ENCODE results near the gene DUS3L.

DUS3L gene

DNA sequence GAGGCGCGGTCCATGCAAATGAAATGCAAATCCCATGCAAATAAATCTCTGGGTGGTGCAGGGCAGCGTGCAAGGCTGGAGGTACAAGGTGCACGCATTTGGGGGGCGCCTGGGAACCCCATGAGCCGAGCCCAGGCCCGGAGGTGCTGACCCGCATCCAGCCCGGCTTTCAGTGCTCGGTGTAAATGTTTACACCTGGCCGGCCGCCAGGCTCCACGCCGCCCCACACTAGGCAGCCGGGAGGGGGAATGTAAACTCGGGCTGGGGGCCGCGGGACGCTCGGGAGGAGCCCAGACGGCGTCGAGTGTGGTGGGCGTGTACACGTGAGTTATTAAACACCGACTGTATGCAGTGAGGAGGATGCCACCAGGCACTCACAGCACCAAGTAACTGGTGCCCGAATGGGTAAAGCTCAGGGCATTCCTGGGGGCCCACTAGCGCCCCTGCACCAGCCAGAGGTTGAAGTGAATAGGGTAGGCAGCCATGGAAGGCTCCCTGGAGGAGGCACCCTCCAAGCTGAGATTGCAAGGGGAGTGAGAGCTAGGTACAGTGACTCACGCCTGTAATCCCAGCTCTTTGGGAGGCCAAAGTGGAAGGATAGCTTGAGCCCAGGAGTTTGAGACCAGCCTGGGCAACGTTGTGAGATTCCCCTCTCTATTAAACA, 31.4 kb upstream of the DUS3L start:
- no peak for DNase-seq (ENCODE audit: low spot score)

DNA sequence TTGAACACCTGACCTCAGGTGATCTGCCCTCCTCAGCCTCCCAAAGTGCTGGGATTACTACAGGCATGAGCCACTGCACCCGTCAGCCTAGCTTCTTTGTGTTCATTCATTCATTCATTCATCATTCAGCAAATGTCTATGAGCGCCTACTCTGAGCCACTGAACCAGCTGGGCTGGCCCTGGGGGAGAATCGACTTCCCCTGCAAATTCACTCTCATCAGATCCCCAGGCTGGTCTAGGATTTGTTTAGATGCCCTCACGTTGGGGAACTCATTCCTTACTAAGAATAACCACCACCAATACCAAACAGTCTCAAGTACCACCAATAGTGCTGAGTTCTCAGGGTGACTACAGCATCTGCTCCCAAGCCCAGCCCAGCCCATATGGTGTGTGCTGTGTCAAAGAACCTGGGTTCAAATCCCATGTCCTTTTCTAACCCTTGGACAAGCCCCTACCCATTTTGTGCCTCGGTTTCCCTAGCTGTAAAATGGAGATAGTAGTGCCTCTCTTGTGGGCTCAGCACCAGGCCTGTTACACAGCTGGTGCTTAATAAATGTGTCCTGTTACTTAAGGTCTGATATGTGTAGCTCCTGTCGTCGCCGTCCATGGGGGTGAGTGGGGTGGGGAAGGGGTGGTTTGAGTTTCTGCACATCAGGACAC, 30.7 kb upstream of the DUS3L start:
- DNase-seq (ENCODE audit: low spot score): no peak

DNA sequence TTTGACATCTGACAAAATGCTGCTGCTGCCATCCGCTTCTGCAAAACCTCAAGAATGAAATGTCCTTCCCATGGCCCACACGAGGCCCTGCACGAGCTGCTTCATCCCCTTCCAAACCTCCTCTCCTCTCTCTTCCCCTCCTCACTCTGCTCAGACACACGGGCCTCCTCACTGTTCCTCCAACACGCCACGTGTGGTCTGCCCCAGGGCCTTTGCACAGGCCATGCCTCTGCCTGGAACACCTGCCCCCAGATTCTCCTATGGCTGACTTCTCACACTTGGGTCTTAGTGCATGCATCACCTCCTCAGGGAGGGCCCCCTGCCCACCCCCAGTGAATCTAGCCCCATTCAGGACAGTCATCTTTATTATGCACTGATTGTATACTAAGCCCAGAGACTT, 29.8 kb upstream of the DUS3L start:
- DNase-seq (ENCODE audit: low spot score): no peak

DNA sequence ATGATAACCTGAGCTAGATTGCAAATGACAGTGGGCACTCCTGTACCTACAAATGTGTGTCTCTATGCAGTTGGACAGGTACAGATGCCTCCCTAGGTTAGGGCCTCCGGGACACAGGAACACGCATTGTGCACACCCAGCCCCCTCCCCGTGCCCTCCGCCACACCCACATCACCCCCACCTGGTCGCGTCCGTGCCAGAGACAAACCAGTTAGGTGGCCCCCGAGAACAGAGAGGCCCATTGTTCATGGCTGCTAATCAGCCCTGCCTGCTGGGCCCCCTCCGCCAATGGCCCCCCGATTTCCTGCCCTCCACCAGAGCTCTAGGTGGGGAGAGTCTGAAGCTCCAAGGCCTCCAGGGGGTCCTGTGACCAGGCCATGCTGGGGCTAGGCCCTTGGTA, 27.6 kb upstream of the DUS3L start:
- no peak for DNase-seq (ENCODE audit: low spot score)

DNA sequence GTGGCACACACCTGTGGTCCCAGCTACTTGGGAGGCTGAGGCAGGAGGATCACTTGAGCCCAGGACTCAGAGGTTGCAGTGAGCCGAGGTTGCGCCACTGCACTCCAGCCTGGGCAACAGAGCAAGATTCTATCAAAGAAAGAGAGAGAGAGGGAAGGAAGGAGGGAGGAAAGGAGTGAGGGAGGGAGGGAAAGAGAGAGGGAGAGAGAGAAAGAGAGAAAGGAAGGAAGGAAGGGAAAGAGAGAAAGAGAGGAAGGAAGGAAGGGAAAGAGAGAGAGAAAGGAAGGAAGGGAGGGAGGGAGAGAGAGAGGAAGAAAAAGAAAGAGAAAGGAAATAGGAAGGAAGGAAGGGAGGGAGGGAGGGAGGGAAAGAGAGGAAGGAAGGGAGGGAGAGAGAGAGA, 26.3 kb upstream of the DUS3L start:
- no peak for DNase-seq (ENCODE audit: low spot score)

DNA sequence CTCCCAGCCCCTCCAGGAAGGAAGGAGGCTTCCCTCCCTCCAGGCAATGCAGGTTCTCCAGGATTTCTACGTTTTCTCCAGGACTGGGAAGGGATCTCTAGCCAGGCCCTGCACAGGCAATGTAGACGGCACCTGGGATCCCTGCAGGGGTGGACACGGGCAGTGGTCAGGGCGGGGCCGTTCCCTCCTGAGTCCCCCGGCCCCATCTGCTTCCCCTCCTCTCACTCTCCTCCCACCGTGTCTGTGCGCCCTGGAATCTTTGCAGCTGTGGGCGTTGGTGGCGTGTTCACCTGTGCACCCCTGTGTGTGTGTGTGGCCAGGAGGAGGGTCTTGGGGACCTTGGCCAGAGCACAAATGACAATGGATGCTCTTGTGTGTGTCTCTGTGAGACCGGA, 23.9 kb upstream of the DUS3L start:
- no peak for DNase-seq (ENCODE audit: low spot score)

DNA sequence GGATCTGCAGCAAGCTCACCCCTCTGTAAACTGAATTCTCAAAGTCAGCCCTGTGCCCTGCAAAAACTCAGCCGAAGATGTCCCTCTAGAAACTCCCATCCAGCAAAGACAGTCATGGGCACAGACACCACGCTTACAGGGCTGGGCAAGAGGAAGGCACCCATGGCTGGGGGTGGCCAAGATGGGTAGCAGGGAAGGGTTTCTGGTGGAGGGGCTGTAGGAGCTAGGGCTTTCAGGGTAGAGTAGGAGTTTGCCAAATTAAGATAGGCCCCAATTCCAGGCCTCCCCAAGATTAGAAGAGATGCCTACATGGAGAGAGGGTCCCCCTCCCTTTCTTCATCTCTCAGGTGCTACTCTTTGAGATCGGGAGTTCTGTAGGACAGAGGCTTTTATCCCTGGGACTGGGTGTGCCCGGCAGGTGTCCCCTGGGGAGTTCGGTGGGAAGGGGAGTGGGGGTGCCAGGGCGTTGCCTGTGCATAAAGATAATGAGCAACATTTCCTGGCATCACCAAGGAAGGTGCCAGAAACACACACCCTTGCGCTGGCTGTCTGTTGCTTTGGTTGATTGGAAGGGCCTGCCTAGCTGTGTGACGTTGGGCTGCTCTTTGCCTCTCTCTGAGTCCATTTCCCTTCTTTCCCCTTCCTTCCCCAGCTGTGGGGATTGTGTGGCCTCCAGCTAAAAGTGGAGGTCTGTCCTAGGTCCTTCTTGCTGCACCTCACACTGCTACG, 23.3 kb upstream of the DUS3L start:
- no peak for DNase-seq (ENCODE audit: low spot score)

DNA sequence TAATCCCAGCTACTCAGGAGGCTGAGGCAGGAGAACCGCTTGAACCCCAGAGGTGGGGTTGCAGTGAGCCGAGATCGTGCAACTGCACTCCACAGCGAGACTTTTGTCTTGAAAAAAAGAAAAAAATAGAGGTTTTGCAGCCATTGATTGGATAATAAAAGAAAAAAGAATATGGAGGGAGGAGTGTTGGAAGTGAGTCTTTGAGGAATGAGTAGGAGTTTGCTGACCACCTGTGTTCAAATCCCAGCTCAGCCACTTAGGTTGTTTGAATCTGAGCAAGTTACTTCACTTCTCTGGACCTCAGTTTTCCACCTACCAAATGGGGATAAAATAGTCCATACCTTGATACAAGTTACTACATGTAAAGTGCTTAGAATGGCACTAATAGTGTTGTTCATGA, 20.2 kb upstream of the DUS3L start:
- no peak for DNase-seq (ENCODE audit: low spot score)

DNA sequence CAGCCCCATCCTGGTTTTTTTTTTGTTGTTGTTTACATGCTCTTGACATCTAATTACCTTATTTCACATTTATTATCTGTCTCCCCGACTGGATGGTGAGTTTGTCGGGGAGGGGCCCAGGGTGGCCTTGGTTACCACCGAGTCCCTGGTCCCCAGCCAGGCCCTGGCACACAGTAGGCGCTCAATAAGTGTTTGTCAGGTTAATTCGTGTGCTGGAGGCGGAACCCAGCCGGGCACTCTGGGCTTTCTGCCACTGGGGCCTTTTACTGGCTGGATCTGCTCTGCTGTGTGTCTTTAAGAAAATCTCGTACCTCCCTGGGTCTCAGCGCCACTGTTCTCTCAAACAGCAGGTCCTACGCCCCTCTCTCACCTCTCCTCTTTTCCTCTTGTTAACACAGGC, 18.5 kb upstream of the DUS3L start:
- DNase-seq (ENCODE audit: low spot score): no peak

DNA sequence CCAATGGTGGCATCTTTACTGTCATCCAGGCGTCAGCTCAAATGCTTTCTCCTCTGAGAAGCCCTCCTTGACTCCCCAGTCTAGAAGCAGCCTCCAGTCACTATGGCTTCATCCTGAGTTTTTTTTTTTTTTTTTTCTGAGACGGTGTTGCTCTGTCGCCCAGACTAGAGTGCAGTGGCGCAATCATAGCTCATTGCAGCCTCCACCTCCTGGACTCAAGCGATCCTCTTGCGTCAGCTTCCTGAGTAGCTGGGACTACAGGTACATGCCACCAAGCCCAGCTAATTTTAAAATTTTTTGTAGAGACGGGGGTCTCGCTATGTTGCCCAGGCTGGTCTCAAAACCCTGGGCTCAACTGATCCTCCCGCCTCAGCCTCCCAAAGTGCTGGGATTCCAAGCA, 18.1 kb upstream of the DUS3L start:
- no peak for DNase-seq (ENCODE audit: low spot score)

DNA sequence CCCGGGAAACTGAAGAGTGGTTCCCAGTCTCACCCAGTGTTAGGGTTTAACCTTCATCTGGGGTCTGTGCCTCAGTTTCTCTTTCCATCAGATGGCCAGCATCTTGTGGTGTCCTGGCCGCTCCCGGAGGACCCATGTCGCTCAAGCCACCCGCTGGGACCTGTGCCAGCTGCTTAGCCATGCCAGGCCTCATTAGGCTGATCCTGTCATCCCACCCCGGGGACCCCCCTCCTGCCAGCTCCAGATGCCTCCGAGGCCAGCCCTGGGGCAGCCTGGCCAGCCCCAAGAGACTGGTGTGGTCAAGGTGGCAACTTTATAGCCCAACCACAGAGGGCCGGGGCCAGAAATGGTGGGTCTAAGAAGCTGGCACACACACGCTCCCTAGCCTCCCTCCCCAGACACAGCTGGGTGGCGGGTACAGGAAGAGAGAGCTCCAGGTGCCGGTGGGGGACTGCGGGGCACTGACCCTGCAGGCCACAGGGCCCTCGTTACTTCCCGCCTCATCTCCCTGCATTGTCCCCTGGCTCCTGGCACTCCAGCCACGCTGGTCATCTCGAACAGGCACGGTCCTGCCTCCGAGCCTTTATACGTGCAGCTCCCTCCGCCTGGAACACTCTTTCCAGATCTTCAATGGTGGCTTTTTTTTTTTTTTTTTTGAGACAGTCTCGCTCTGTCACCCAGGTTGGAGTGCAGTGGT, 17.3 kb upstream of the DUS3L start:
- DNase-seq (ENCODE audit: low spot score): no peak

DNA sequence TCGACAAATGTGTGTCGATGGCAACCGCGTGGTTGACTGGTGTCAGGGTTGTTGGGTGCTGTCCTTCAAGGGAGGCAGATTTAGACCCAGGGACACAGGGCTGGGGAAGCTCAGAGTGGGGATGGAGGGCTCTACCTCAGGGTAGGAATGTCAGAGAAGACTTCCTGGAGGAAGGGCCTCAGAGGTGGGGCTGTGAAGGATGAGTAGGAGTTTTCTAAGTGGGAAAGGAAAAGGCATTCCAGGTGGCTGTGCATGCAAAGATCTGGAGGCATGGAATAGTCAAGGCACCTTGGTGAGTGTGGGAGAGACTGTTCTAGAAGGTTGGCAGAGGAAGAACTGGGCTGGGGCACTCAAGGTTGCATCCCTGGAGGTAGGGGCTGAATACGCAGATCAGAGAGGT, 15.9 kb upstream of the DUS3L start:
- no peak for DNase-seq (ENCODE audit: low spot score)

DNA sequence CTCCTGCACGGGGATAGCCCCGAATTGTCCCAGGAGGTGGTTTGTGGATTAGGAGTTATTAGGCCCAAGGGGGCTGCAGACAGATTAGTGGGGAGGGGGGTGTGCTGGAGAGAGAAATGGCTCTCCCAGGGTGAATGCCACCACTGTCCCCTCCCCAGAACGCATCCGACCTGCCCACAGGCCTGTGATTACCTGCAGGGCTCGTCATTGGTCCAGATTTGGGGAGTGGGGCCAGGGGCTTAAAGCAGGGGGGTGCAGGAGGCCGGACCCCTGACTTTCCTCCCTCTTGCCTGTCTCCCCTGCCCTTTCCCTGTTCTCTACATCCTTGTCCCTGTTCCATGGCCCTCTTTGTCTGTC, 15.1 kb upstream of the DUS3L start:
- no peak for DNase-seq (ENCODE audit: low spot score)

DNA sequence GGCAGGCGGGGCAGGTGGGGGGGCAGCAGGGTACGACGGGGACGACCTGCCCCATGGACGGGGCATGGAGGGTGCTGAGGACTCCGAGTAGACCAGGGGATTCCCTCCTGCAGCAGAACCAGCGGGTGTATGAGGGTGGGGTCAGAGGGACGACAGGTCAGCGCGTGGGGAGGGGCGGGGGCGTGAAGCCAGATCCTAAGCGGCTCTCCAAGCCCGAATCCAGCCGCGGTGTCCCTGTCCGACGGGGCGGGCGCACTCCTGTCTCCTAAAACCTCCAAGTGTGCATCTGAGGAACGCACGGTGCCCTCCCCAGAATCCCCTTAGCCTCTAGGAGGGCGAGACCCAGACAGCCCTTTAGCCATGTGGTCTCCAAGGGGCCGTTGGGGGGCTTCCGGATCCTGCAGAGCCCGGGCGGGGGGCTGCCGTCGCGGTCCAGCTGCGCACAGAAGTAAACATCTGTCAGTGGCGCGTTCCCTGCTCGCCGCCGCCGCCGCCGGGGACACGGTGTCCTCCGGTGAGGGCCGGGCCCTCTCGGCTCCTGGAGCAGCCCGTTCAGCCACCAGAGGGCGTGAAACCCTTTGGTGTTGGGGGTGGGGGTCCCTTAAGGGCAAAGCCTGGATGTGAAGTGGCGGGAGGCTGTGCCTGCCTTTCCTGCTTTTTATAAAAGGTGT, 14.6 kb upstream of the DUS3L start:
- DNase-seq (ENCODE audit: low spot score): peak; percentile 67

DNA sequence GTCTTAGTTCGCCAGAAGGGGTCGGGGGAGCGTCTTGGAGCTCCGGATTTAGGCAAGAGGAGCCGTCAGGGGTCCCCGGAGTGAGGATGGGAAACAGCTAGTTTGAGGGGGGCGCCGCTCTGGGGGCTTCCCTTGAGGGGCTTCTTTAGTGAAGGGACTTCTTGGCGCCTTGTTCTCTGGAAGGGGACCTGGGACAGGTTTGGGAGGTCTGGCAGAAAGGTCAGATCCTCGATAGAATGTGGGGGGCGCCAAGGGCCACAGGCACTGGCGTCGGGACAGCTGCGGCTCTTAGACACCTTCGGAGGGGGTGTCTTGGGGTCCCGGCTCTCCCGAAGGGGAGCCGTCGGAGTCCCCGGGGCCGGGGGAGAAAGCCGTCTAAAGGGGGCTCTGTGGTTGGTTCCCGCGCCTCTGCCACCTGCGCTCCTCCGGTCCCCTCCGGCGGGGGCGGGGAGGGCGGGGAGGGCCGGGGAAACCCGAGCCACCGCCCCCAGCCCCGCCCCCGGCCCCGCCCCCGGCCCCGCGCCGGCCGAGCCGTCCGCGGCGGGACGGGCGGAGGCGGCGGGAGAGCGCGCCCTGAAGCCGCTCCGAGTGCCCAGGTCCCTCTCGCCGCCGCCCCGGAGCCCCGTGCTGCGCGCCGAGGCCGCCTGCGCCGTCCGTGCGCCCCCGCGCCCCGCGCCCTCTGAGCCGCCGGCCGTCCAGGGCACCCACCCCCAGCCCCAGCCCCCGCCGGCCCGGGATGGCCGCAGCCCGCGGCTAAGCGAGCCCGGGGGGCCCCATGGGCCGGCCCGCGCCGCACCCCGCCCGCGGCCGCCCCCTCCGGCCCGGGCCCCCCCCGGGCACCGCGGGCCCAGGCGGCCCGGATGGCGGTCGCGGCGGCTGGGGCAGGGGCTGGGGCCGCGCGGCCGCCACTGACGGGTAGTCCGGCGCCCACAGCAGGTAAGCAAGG, 13.8 kb upstream of the DUS3L start, which contains the start of gene NRTN:
Gene NRTN (plus strand): TSS at position 552 of the 946 bp plus-strand sequence. CDS start 19,099 bp downstream, outside the sequence.
- DNase-seq (ENCODE audit: low spot score): peak; percentile 10

DNA sequence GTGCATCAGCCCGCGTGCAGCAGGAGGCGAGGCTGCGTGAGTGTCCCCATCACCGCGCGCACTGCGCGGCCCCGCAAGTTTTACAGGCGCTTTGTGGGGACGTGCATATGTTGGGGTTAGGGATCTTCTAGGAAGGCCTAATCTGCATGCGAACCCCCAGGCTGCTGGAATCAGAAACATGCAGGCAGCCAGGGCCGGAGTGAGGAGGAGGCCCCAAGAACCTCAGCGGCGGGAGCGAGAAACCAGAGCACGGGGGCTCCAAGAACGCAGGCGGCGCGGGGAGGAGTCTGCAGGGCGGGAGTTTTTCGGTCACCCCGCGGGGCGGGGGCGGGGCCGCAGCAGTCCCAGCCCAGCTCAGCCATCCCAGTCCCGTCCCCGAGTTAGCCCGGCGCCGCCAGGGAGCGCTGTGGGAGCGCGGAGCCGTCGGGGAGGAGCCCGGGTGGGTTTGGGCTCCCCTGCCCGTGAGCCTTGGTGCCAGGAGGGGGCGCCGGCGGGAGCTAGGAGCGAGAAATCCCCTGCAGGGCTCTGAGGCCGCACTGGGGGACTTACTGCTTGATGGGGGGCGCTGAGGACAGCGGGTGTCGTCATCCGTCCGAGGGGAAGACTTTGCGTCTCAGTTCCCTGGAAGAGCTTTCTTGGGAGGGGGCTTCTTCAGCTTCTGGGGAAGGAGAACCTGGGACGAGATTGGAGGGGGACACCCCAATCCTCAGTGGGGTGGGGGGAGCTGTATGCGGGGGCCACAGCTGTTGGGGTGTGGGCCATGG, 13.0 kb upstream of the DUS3L start:
- DNase-seq (ENCODE audit: low spot score): peak; percentile 78

DNA sequence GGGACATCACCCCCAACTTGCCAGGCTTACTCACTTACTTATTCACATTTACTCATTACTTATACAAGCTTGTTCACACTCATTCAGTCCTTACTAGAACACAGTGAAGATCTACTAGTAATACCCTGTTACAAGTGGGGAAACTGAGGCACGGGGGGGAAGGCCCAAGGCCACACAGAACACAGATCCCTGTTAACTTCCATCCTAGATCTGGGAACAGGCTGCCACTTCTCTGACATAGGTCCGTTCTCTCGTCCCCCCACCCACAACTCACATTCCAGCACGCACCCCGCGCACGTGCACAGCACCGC, 12.4 kb upstream of the DUS3L start:
- peak; percentile 11 for DNase-seq (ENCODE audit: low spot score)

DNA sequence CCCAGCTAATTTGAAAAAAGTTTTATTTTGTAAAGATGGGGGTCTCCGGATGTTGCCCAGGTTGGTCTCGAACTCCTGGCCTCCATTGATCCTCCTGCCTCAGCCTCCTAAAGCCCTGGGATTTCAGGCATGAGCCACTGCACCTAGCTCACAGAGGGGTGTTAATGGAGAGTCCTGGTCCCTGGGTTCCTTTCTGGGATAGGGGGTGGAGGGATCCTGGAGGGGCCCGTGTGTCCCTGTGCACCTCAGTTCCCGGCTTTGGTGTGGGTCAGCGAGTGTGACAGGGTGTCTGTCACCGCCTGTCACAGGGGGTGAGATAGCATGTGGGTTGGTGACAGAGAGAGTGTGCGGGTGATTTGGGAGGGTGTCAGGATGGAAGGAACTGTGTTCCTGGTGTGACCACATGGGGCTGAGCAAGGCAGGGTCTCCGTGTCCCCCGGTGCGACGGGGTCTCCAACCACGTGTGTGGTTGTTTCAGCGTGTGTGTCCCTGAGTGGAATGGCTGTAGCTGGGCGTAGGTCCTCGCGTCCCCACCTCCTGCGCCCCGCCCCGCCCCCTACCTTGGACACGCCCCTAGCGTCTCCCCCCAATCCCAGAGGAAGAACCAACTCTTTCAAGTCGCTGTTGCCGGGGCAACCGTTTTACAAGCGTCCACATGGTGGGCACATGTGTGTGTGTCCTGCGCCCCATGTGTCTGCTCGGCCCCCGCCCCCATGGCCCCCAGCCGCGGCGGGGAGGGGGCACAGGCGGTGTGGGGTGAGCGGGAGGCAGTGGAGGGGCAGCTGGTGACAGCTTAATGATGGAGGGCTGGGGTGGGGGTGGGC, 11.0 kb upstream of the DUS3L start:
- peak; percentile 92 for DNase-seq (ENCODE audit: low spot score)
